ENCODE data around the gene ATOSB.

DNA sequence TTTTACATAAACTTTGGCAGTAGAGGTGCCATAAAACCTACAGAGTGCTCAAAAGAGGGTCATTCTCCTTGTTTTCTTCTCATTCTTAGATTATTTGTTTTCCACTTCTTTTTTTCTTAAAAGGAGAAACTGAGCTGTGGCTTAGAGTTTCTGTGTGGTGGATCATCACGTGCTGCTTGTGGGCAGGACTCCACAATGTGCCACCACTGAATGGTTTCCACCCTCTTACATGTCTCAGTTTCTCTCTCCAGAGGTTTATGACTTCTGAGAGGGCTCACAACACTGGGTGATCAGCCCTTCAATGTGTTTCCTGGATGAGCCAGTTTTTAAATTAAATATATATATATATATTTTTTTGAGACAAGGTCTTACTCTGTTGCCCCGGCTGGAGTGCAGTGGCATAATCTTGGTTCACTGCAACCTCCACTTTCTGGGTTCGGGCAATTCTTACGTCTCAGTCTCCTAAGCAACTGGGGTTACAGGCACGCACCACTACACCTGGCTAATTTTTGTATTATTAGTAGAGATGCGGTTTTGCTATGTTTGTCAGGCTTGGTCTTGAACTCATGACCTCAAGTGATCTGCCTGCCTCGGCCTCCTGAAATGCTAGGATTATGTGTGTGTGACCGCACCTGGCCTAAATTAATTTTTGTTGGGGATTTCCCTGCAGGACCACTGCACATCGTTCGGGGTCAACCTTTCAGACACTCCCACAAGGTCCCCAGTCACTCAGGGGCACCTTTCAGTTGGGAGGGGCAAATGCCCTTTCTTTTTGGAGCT is 43.0 kb upstream of the ATOSB start:
- no peak for TF ChIP-seq POLR2A (IDR thresholded peaks at IDR 0.05; ENCODE audit: low read depth, low read length)
- TF ChIP-seq POLR2AphosphoS5 (IDR thresholded peaks at IDR 0.05; ENCODE audit: low read depth, low read length) = no peak
- TF ChIP-seq TAF1 (IDR thresholded peaks at IDR 0.05; ENCODE audit: borderline replicate concordance, low read depth, low read length) = no peak
